ENCODE measurements around the gene TNIP2. TPM values are rescaled to one million over a fixed set of nuclear protein-coding genes. Genes with fewer than 3 reads are reported as not detected.

Gene TNIP2
- total and polyA plus RNA-seq, 2 of the 13 experiments (the other 11 are each of a cell fraction or from before 2014, with no cell fraction given) = 25.6 to 38.0 TPM

DNA sequence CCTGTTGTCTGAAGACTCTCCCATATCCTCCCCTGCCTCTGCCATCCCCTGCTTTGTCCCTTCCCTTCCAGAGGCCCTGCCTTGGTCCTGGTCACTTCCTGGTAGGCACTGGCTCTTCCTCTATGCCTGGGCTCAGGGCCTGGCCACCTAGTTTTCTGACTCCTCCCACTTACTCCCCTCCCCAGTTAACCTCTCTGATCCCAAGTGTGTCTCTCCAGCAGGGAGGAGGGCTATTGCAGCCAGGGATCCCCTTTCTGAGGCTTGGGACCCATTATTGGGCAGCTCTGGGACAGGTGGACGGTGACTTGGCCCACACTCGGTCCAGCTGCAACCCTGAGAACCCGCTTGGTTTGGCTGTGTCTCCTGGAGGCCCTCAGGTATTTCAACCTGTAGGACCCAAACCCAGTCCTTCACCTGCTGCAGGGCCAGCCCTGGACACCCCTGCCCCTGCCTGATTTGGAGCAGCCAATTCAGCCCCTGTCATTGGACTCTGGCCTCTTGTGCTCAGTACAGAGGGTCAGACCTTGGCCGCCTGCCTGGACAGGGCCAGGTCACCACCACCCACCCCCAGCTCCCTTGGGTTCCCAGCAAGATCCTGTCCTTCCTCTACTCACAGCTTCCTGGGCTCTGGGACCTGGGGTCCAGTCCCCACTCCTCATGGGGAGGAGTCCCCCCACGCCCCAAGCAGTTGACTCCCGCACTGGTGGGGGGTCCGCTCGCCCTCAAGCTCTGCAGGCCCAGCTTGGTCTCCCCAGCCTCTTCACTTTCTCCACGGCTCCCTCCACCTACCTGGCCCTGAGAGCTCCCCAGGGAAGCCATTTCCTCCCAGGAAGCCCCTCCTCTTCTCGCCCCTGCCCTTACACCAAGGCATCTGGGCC lies 35.6 kb upstream of the TNIP2 start:
- H3K9me3 ChIP-seq (ENCODE audit: low read length) = no peaks in the 10 kb centered on the region
- H4K20me1 ChIP-seq (ENCODE audit: insufficient read depth, low read length) = no peaks in the 10 kb centered on the region
- ChIA-PET CTCF (ENCODE audit: low intra/inter-chr PET ratio, low total read pairs) (no interaction called here), POLR2A (interaction anchor here (0.8 to 5.7 kb wide), 8 partner anchors 9 to 256 kb away, joined by 3 to 65 read pairs (median 6); partner anchors contain the start of genes FAM193A, GRK4 and TNIP2)
- H3K79me2 ChIP-seq (ENCODE audit: insufficient read depth, low read length) = peaks cover 30% of the 10 kb centered on the region
- no TSS peak for BruUV-seq (replicated peaks)
- peak; percentile 27 for ATAC-seq
- DNase-seq (ENCODE audit: low spot score) = no peak
- intact Hi-C loops (cut with micrococcal nuclease; ENCODE audit: unreplicated experiment) = loop anchor here (1.0 to 5.0 kb wide), 4 partner anchors 31 to 59 kb away; partner anchors contain the start of genes ADD1 and TNIP2
- peak overlapping the region; percentile 88 for H3K4me2 ChIP-seq (ENCODE audit: low read depth, low read length)
- H3K9ac ChIP-seq (ENCODE audit: insufficient read depth, low read depth, low read length) = peak overlapping the region; percentile 61
- peaks cover 1 to 11% of the 10 kb centered on the region in 2 experiments; a peak in 2 of 5 replicates for H3K36me3 ChIP-seq (replicated peaks in 1 of 2; ENCODE audit: control insufficient read depth in 1 of 2, insufficient read depth in 2 of 2, low read length in 2 of 2)
- H2AFZ ChIP-seq (ENCODE audit: low read length) = no peak overlapping the region
- peaks cover 93% of the 10 kb centered on the region for H3K4me1 ChIP-seq (ENCODE audit: insufficient read depth, low read length)
- peak overlapping the region; percentile 67 for H3K27ac ChIP-seq (ENCODE audit: extremely low read length, insufficient read depth, low read length)
- H3K27me3 ChIP-seq (ENCODE audit: control insufficient read depth in 1 of 2, insufficient read depth in 2 of 2, low read length in 2 of 2) = no peaks in the 10 kb centered on the region
- in situ Hi-C loops (cut with HindIII; ENCODE audit: extremely low pct_ligation_motif_present, low pct_unique_long_range_greater_than_20kb) = loop anchor here (5.0 kb wide), 1 partner anchor 34 kb away; the partner anchor contains the start of gene TNIP2
- peak; percentile 40 for FAIRE-seq
- peak overlapping the region; percentile 33 to 73 (median 52) for H3K4me3 ChIP-seq (replicated peaks in 1 of 3; ENCODE audit: insufficient read depth in 1 of 3, low read depth in 2 of 3, low read length in 3 of 3)
- whole genome bisulfite sequencing (ENCODE audit: low lambda C conversion rate) = 6% methylated on average over 7 of the region's 10 CpGs
- TF ChIP-seq CREB3 (CRISPR knock-in tag; IDR thresholded peaks at IDR 0.05) (no peak), ZNF83 (CRISPR knock-in tag; IDR thresholded peaks at IDR 0.05; ENCODE audit: borderline replicate concordance) (no peak), NCOA1 (CRISPR knock-in tag; IDR thresholded peaks at IDR 0.05) (0 out of 2 replicates have a peak, but pooled peaks have one; percentile 51), RBM39 (IDR thresholded peaks at IDR 0.05; ENCODE audit: low read depth, low read length, poor library complexity, severe bottlenecking) (peak; percentile 24), ZNF670 (CRISPR knock-in tag; IDR thresholded peaks at IDR 0.05; ENCODE audit: borderline replicate concordance) (no peak), LCORL (IDR thresholded peaks at IDR 0.05) (no peak), LCORL (CRISPR knock-in tag; IDR thresholded peaks at IDR 0.05) (peak; percentile 89), SALL1 (CRISPR knock-in tag; IDR thresholded peaks at IDR 0.05) (peak; percentile 35; the same call in 1 of the 2 replicates), ZGPAT (CRISPR knock-in tag; IDR thresholded peaks at IDR 0.05) (peak; percentile 10; the same call in 1 of the 2 replicates), TAF15 (IDR thresholded peaks at IDR 0.05; ENCODE audit: low read depth, low read length, poor library complexity, severe bottlenecking) (no peak), ZNF7 (CRISPR knock-in tag; IDR thresholded peaks at IDR 0.05) (no peak), ELF1 (CRISPR knock-in tag; IDR thresholded peaks at IDR 0.05) (peak; percentile 77), RFX5 (IDR thresholded peaks at IDR 0.05; ENCODE audit: low read depth, low read length) (no peak)
- TF ChIP-seq, protein P1, sequence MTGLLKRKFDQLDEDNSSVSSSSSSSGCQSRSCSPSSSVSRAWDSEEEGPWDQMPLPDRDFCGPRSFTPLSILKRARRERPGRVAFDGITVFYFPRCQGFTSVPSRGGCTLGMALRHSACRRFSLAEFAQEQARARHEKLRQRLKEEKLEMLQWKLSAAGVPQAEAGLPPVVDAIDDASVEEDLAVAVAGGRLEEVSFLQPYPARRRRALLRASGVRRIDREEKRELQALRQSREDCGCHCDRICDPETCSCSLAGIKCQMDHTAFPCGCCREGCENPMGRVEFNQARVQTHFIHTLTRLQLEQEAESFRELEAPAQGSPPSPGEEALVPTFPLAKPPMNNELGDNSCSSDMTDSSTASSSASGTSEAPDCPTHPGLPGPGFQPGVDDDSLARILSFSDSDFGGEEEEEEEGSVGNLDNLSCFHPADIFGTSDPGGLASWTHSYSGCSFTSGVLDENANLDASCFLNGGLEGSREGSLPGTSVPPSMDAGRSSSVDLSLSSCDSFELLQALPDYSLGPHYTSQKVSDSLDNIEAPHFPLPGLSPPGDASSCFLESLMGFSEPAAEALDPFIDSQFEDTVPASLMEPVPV (CRISPR knock-in tag; IDR thresholded peaks at IDR 0.05) = no peak
- TF ChIP-seq, protein P2, sequence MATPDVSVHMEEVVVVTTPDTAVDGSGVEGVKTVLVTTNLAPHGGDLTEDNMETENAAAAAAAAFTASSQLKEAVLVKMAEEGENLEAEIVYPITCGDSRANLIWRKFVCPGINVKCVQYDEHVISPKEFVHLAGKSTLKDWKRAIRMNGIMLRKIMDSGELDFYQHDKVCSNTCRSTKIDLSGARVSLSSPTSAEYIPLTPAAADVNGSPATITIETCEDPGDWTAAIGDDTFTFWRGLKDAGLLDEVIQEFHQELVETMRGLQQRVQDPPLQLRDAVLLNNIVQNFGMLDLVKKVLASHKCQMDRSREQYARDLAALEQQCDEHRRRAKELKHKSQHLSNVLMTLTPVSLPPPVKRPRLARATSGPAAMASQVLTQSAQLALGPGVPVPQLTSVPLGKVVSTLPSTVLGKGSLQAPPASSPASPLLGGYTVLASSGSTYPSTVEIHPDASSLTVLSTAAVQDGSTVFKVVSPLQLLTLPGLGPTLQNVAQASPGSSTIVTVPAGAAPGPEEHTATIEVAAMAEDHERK (CRISPR knock-in tag; IDR thresholded peaks at IDR 0.05; ENCODE audit: low read depth) = no peak
- TF ChIP-seq, protein P3, sequence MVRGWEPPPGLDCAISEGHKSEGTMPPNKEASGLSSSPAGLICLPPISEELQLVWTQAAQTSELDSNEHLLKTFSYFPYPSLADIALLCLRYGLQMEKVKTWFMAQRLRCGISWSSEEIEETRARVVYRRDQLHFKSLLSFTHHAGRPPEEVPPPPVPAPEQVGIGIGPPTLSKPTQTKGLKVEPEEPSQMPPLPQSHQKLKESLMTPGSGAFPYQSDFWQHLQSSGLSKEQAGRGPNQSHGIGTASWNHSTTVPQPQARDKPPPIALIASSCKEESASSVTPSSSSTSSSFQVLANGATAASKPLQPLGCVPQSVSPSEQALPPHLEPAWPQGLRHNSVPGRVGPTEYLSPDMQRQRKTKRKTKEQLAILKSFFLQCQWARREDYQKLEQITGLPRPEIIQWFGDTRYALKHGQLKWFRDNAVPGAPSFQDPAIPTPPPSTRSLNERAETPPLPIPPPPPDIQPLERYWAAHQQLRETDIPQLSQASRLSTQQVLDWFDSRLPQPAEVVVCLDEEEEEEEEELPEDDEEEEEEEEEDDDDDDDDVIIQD (CRISPR knock-in tag; IDR thresholded peaks at IDR 0.05; ENCODE audit: low read depth) = no peak
